GM19023 (cell line): ENCODE measurements around the gene SLC12A1.

Source experiments
- ATAC-seq: cut with Tn5 transposase; IDR thresholded peaks from one replicate; pipeline ENCODE4 v1.9.1; 2021; ENCODE audit warnings: mild to moderate bottlenecking, moderate library complexity; ENCODE audit not compliant: unreplicated experiment

The SLC12A1 gene

DNA sequence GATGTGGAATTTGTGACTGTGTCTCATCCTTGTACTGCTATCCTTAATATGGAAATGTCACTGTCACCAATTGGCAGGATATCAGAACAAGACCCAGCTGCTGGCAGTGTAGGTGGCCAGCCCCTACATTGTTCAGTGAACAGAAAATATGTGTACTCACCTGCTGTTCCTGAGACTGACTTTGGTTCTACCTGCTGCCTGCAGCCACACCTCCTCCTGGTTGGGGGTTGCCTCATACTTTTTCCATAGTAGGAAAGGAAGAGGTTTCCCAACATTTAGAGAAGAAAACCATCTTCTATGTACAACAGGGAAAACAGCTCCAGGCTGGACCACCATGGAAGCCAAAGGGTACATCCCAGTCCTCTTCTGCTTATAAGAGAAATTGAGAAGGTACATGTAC, 35.9 kb downstream of the SLC12A1 start:
- no peak for ATAC-seq

DNA sequence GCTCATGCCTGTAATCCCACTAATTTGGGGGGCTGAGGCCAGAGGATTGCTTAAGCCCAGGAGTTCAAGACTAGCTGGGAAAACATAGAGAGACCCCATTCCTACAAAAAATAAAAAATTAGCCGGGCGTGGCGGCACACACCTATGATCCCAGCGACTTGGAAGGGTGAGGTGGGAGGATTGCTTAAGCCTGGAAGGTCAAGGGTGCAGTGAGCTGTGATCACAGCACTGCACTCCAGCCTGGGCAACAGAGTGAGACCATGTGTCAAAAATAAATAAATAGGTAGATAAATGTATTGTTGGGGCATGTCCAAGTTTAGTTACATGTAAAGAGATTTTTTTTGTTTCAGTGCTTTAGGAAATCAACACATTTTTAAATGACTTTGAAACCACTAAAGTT, 36.4 kb downstream of the SLC12A1 start:
- ATAC-seq: no peak

DNA sequence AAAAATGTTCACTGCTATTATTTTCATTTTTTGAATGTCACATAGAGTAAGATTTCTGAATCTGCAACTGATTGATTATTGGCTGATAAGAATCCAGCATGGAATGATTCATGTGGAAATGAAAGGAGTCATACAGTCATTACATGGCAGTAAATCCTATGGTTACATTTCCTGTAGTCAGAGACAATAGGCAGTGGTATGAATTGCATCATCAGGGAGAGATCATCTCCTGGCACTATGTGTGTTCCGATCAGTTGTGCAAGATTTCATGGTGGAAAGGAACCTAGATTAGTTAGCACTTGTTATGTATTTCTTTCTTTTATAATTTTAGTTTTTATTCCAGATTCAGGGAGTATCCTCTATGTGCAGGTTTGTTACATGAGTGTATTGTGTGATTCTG, 38.8 kb downstream of the SLC12A1 start:
- ATAC-seq: no peak

DNA sequence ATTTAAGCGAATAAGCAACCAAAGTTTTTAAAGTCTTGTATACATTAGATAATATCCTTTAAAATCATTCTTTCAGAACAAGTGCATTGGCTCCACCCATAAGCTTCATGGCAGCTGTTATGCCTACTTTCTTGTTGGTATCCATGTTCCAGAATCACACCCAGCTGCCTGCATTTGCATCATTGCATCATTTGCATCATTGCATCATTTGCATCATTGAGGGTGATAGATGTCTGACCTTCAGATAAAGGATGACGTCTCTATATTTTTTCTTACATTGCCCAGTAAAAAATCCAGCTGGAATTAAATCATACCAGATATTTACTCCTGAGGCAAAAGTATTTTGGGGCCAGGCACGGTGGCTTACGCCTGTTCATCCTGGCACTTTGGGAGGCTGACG, 42.3 kb downstream of the SLC12A1 start:
- ATAC-seq: no peak

DNA sequence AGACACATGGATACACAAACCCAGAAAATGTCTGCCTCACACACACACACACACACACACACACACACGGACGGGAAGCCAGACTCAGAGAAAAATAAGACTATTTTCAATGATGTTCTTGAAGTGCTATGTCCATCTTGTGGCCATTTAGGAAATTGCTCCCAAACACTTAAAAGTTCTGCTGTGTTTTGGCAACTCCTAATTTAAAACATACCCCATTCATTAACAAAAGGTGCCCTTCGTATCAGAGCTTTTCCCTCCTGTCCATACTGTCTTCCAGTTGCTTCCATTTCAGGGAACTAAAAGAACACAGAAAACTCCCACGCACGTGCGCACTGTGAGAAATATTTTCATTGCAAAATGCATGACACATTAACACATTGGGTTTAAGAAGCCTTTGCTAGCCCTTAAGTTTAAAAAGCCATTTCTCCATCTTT, 44.6 kb downstream of the SLC12A1 start:
- no peak for ATAC-seq

DNA sequence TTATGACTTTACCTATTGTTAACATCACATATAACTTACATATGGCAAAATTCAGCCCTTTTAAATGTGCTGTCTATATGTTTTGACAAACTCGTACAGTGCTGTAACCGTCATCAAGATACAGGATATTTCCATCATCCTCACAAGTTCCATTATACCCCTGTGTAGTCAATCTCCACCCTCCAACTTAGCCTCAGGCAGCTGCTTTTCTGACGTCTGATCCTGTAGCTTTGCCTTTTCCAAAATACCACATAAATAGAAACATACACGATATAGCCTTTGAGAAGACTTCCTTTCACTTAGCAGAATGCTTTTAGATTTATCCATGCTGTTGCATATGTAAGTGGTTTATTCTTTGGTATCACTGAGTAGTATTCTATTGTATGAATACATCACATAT, 47.1 kb downstream of the SLC12A1 start:
- ATAC-seq: no peak

DNA sequence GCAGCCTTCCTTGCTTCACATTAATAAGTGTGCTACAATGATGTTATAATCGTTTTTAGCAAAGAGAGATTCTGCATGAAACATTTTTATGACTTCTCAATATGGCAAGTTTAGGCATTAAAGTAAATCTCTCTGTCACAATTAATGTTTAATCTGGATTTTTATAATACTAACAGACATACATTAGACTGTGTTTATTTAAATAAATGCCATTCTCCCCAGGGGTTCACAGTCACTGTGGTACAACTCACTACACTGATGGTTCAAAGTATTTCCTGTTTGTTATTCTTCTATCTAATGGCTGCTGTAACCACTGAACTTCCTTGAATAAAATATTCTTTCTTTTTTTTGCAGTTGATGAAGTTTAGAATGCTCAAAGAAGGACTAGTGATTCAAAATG, 59.0 kb downstream of the SLC12A1 start:
- no peak for ATAC-seq

DNA sequence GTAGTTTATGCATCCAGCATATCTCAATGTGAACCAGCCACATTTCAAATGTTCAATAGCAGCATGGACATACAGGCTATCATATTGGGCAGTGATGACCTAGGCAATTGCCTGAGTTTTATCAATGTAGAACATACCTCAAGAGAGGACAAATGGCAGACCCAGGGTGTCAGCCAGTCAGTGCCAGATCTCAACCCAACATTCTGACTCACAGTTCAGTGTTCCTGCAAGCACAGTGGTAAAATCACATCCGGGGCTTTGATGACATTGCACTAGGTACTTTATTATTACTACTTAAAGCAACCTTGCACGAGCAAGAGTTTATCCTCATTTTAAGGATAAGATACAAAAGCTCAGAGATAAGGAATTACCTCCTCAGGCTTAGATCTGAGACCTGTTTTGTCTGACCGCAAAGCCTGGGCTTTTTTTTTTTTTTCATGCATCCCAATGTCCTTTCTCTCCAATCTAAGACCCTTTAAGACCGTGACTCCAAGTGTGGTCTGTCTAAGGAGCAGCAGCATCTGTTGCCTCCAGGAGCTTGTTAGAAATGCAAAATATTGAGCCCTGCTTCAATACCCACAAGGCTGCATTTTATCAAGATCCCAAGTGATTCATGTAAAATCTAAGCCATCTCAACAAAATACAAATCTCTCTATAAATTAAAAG, 60.1 kb downstream of the SLC12A1 start:
- ATAC-seq: no peak

DNA sequence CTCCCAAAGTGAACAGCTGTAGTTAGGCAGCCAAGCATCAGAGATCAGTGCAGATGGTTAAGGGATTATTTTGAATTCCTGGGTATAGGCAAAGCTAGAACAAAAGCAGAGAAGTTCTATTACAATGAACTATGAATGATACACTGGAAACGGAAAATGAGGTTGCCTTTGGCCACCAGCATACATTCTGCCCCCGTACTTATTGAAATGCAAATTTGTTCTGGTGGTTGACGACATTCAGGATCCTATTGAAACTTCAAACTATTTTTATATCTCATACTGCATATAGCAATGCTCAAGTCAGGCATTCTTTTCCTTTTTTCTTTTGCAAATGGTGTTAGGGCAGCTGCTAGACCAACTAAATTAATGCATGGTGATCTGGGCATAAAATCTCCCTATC, 61.7 kb downstream of the SLC12A1 start:
- no peak for ATAC-seq

DNA sequence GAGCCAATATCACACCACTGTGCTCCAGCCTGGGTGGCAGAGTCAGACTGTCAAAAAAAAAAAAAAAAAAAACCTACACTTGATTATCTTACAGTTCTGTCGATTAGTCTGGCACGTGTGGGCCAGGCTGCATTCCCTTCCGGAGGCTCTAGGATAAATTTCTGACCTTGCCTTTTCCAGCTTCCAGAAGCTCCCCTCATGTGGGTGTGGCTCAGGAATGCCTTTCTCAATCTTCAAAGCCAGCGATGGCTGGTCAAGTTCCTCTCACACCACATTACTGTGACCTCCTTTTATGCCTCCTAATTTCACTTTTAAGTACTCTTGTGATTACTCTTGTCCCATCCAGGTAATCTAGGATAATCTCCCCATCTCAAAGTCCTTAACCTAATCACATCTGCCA, 66.9 kb downstream of the SLC12A1 start:
- no peak for ATAC-seq

DNA sequence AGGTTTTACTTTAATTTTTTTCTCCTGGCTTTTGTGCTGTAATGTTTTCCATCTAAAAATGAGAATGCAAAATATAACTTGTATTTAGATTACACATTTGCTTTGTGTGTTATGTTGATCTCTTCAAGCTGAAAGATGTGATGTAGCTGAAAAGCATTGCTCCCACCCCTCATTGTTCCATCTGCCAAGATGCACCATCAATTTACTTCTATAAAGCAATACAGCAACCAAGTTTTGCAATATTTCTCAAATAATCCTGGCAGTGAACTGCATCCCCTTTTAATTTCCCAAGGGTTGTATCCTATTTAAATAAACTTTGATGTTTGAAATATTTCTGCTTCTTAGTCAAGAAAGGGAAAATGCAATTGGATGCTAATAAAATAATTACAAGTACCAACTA, 72.6 kb downstream of the SLC12A1 start:
- ATAC-seq: no peak

DNA sequence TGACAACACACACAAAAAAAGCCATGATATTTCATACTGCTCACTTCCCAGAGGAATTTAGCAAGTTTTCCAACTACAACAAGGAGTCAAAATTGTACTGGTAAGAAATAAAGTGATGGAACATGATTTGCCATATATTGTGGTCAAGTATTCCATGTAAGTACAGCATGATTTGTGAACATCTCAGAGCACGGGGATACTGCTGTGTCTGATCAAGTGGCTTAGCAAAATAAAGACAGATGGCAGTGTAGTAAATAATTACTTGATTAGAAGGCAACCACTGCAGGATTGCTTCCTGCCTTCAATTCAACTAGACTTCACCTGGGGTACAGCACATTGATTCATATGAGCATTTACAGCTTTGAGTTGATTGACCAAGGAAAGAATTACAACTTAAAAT, 73.5 kb downstream of the SLC12A1 start:
- ATAC-seq: no peak

DNA sequence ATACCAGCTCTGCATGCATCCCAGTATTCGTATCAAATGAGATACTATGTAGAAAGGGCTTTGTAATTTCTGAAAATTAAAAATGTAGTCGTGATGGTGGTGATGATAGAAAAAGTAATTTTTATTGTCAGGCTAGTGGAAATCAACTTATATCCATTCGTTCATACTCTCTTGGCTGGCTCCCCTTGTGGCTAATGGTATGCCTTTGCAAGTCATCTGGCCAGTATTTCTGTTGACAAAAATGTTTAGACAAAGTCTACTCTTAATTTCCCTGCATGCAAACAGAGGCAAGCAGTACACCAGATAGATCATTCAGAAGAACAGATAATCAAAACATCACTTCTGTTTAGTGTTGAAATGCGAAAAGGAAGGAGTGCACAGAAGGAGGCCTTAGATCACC, 75.6 kb downstream of the SLC12A1 start:
- ATAC-seq: no peak

DNA sequence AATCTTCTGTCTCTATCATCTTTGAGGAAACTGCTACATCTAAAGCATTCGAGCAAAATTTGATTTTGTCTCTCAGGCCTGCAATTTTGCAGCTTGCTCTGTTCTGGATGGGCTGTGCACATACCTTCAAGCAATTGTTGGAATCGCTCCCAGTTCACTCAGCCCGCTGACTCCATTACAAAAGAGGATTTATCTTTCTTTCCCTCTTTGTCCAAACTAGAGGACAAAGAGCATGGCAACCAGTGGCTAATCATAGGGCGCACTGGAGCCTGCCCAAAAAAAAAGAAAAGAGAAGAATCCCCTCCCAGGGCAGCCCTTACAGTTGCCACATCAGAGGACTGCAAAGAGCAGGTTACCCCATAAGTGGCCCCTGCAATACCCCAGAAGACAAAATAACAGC, 76.1 kb downstream of the SLC12A1 start:
- no peak for ATAC-seq

DNA sequence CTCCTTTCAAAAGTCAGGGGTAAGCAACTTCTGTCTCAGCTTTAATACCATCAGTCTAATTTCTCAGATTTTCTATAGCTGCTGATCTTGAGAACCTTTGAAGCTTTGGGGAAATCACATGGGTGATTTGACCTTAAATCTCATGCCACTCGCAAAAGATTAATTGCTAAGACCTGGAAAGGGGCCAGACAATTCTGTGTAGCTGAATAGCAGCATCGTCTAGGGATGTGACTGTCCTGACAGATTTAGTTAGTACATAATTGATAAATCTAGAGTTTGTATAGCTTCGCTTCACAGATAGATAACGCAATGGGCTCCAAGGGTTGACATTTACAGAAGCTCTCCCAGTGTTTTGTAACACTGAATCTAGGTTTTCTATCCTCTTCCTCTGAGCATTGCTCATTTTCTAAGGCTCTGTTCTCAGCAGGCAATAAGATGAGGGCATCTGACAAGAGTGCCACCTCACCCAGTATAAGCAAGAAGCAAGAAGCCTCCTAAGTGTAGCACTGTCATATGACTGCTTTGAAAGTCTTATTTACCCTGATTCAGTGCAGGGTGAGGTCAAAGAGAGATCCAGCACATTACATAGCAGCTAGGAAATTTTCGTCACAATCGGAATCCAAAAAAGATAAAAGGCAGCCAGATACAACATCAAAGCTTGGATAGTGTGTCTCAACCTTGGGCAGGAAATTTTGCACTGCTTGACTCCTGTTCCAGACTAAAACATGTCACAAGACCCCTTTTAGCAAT, 77.5 kb downstream of the SLC12A1 start:
- no peak for ATAC-seq

DNA sequence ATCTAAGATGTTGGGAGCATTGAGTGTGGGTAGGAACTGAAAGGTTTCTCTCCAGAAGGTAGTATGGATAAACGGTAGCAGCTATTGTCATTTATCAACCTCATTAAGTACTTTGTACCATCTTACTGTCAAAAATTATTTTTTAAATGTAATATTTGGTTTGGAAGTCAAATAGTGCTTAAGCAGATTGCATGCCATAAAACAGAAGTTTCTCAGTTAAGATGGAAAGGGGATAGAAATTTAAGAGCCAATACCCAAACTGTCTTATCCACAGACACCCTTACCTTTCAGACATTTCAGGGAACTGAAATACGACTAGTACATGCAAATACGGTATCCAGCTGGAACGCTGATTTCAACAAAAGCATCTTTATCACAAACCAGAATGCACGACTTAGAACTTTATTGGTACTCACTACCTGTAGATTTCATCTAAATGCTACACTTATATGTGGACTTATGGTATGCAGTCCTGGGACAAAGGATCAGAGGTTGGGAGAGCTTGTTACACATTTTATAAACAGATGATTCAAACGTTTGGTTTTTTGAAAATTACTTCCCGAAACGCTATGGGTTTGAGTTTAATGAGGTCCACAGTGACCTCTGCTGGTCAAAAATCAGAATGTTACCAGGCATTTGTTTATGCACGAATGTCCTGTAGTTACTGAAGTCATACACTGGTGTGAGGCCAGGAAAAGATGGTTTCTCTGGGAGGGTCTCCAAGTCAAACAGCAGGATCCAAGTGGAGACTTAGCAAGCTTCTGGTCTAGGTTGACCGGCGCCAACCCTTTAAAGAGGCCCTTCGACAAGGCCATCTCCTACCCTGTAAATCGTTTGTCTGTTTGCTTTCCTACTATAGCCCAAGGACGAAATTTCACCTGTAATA, 79.5 kb downstream of the SLC12A1 start:
- ATAC-seq: peak; percentile 70

DNA sequence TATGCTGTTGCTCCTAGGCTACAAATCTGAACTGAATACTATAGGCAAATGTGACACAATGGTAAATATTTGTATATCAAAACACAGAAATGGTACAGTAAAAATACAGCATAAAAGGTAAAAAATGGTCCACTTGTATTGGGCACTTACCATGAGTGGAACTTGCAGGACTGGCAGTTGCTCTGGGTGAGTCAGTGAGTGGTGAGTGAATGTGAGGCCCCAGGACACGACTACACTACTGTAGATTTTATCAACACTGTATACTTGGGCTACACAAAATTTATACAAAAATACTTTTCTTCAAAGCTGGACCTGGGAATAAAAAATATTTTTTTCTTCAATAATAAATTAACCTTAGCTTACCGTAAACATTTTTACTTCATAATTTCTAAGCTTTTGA, 83.5 kb downstream of the SLC12A1 start:
- no peak for ATAC-seq

DNA sequence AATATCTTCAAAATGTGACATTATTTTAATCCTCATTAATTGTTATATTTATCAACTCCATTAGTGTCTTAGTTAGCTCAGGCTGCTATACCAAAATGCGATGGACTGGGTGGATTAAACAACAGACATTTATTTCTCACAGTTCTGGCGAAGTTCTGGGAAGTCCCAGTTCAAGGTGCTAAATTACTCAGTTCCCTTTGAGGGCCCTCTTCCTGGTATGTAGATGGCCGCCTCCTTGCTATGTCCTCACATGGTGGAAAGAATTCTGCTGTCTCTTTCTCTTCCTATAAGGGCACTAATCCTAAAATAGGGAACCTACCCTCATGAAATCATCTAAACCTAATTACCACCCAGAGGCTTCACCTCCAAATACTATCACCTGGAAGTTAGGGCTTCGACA, 86.4 kb downstream of the SLC12A1 start:
- no peak for ATAC-seq

DNA sequence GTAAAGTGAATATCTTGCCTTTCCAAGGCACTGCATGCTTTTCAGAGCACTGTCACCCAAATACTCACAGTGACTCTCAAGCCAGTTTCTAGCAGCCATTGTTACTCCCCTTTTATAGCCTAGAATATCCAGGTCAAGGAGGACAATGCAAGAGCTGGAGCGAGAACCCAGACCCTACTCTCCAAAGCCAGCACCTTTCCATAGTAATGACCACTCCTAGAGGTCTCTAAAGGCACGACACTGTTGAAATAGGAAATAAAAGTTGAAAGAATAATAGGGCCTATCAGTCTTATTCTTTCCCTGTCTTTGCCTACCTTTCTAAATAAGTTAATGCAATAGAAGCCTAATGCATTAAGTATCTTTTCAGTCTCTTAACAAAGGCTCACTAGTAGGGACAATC, 91.6 kb downstream of the SLC12A1 start:
- ATAC-seq: no peak

DNA sequence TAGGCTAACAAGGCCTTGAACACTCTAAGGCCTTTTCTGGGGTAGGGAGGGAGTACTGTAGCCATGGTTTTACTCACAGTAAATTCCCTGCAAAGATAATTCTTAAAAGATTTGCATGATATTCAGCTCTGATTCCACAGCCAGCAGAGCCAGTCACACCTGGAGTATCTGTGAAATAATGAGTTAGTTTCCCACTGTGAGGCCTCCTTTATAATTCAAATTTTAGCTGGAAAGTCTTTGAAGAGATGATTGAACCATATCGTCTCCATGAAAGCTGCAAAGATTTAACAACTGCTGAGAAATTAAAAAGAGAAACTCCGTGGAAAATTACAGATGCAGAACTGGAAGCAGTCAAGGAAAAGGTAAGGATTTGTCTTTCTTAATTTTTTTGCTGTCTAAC, 92.8 kb downstream of the SLC12A1 start:
- ATAC-seq: no peak

DNA sequence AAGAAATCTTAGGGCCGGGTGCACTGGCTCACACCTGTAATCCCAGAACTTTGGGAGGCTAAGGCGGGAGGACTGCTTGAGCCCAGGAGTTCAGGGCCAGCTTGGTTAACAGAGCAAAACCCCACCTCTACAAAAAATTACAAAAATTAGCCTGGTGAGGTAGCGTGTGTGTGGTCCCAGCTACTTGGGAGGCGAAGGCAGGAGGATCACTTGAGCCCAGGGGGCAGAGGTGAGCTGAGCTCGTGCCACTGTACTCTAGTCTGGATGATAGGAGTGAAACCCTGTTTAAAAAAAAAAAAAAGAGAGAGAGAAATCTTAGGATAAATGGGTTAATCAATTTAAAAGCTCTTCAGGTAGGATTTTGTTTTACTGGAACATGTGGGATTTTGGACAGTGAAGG, 93.9 kb downstream of the SLC12A1 start:
- ATAC-seq: no peak

DNA sequence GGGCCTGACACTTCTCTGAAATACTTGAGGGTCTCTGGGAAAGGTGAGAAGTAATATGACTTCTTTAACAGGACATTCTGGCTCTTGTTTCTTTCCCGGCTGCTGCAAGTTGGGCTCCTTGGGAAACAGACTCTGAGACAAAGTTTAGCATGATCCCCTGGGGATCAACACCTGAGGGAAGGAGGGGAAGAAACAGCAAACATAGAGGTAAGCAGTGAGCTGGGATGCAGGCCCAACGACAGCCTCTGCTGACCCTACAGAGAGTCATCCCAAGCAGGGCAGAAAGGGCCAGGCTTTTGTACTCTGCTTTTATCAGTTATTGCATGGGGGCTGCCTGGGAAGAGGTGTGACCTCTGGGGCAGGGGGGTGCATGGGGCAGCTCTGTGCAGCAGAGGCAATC, 98.3 kb downstream of the SLC12A1 start:
- no peak for ATAC-seq
